GM19395 (cell line): ENCODE results near the gene ZBTB7B.
A peak's percentile ranks its signal among the peaks of the same experiment; 100 is the strongest.

ENCODE experiments used
- ATAC-seq: cut with Tn5 transposase; IDR thresholded peaks from one replicate; pipeline ENCODE4 v1.9.1; 2021; ENCODE audit warnings: mild to moderate bottlenecking, moderate library complexity; ENCODE audit not compliant: unreplicated experiment

Gene ZBTB7B

DNA sequence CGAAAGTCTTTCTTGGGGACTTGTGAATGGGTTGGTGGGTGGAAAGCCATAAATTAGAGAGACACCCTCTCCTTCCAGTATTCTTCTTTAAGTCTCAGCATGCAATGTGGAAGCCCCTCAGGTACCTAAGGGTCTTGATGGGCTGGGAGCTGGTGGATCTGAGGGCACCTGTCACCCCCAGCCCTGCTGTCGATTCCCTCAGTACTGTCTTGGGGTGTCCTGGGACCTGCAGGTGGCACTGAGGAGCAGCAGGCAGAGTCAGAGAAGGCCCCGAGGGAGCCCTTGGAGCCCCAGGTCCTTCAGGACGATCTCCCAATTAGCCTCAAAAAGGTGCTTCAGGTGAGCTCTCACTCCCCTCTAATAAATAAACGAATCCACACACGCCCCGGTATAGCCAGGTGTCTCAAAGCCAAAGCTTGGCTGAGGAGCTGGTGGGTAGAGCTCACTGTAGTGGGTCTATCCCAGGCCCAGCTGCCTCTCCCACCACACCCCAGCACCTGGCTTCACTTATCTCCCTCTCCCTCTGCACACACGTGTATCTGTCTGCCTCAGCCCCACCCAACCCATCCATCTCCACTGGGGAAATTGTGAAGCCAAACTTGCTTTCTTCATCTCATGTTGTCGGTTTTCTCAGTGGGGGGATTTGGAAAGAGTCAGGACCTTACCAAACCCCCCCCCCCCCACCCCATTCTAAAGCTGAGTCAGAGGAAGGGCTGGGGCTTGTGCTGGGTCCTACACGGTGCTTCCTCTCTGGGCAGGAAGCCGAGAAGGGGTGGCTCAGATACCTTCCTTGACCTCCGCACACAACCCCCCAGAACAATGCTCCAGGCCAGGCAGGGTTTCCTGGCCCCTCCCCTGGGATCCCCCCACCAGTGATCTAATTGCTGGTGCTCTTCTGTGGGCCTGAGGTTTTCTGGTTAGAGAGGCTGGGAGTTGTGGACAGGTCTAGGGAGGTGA lies 50.1 kb downstream of the ZBTB7B start:
- no peak for ATAC-seq

DNA sequence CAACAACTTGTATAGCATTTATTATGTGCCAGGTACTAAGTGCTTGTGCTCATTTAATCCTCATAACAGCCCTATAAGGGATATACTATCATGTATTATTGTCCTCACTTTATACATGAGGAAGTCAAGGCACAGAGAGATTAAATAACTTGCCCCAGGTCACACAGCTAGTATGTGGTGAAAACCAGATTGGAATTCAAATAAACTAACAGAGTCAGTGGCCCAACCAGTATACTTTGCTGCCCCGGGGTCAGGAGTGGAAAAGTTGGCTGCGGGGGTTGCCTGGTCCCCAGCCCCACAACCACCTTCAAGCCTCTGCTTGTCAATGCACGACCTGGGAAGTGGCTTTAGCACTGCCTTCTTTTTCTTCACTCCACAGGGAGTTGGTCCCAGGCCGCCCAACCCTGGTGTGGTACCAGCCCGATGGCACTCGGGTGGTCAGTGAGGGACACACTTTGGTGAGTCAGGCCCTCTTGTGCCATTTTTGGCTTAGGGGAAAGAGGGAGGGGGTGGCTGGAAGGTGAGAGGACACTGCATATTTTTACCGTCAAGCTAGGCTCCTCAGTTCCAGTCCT lies 51.0 kb downstream of the ZBTB7B start:
- no peak for ATAC-seq

DNA sequence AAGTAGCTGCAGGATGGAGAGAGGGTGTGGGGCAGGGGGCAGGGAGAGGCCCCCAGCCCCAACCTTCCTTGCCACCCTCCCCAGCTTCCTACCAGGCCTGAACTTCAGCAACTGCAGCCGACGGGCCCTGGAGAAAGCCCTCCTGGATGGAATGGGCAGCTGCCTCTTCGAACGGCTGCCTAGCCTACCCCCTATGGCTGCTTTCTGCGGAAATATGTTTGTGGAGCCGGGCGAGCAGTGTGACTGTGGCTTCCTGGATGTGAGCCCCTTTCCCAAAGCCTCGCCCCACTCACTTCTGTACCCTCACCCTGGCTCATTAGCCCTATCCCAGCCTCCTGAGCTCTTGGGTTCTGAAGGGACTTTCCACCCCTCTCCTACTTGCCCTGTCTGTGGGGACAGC lies 54.5 kb downstream of the ZBTB7B start:
- no peak for ATAC-seq

DNA sequence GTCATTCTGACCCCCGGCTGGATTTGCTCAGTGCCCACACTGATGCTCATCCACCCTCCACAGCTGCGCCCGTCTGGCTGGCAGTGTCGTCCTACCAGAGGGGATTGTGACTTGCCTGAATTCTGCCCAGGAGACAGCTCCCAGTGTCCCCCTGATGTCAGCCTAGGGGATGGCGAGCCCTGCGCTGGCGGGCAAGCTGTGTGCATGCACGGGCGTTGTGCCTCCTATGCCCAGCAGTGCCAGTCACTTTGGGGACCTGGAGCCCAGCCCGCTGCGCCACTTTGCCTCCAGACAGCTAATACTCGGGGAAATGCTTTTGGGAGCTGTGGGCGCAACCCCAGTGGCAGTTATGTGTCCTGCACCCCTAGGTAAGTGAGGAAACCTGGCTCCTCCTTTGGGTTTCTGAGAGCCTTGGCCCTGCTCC lies 55.2 kb downstream of the ZBTB7B start:
- no peak for ATAC-seq

DNA sequence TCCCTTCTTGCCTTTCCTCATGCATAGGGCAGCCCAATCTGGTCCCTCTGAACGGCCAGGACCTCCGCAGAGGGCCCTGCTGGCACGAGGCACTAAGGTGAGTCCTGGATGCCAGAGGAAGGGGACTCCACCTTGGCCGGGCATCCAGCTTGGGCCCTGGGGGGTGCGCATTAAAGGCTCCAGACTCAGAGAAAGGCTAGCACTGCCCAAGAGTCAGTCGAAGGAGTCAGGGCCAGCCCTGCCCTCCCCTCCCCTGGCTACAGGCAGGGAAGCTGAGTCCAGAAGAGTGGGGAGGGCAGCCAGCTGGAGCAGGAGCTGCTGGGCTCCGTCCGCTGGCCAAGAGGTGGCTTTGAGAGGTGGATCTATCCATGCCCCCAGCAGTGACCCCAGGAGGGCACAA lies 58.1 kb downstream of the ZBTB7B start:
- ATAC-seq: no peak

DNA sequence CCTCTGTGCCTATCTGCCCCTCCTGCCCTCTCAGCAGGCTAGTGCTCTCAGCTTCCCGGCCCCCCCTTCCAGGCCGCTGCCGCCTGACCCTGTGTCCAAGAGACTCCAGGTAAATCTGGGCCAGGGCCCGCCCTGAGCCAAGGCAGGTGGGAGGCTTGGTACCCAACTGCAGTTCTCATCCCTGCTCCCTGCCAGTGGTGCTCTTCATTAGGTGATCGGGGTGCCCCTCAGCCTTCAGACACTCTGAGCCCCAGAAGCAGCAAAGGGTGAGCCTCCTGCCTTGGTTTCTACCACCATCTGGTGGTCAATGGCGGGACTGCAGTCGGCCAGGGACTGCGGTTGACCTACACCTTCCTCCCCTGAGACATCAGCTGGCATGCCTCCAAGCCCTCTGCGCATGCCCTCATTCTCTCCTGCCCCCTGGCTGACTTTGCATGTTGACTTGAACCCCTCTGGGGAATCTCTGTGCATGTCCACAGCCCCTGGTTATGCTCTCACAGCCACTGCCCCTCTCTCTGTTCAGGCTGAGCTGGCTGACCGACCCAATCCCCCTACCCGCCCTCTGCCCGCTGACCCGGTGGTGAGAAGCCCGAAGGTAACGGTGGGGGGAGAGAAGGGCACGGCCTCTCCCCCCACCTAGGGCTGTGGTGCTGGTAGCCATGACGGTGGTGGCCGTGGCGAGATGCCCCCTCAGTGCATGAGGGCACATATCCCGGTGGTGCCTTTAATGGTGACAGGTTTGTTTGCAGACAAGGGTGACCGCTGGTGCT lies 59.0 kb downstream of the ZBTB7B start:
- ATAC-seq: peak; percentile 49

DNA sequence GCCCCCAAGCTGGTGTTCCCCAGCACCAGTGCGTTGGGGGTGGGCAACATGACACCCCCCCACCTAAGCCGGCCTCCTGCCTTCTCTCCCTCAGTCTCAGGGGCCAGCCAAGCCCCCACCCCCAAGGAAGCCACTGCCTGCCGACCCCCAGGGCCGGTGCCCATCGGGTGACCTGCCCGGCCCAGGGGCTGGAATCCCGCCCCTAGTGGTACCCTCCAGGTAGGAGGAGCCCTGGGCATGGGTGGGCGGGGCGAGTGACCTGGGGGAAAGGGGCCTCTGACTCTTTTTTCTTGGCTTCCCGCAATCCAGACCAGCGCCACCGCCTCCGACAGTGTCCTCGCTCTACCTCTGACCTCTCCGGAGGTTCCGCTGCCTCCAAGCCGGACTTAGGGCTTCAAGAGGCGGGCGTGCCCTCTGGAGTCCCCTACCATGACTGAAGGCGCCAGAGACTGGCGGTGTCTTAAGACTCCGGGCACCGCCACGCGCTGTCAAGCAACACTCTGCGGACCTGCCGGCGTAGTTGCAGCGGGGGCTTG lies 59.6 kb downstream of the ZBTB7B start:
- no peak for ATAC-seq

DNA sequence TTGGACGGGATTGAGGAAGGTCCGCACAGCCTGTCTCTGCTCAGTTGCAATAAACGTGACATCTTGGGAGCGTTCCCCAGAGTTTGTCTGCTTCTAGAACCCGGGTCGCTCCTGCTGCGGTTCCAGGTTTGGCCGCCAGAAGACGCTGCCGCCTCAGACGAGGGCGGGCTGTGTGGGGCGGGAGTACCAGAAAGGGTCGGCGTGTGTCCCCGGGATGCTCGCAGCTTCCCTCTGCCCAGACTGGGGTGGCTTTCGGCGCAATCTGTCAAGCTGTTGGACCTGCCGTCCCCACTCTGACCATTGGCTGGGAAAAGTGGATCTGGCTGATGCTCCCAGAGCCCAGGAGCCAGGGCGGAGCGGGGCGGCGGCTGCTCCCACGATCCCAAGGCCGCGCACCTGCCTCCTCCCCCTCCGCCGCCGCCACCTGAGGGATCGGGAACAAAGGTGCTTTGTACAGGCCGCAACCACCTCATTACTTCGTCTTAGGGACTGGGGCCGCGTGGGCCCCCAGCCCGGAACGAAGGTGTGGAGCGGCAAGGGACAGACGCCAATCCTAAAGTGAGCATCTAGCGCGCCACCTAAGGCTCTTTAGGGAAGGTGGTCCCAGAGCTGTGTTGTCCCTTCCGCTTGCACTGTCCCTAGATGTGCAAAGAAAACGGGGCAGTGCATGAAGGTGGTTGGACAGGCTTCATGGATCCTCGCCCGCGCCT lies 60.3 kb downstream of the ZBTB7B start:
- ATAC-seq: peak; percentile 10

DNA sequence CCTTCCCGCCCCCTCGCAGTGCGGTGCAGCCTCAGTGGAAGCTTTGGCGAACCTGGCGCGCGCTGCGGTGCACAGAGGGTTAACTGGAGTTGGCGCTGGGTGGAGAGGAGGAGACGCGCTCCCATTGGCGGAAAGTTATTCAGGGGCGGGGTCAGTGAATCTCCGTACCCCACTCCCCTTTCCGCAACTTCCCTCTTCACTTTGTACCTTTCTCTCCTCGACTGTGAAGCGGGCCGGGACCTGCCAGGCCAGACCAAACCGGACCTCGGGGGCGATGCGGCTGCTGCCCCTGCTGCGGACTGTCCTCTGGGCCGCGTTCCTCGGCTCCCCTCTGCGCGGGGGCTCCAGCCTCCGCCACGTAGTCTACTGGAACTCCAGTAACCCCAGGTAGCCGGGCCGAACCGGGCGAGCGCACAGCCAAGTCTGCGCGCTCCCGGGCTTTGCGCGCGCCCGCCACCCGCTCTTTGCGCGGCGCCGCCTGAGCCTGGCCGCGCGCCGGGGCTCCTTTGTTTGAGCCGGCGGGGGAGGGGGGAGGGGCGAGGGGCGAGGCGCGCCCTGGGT lies 61.0 kb downstream of the ZBTB7B start, which contains the start of gene EFNA4:
Gene EFNA4 (plus strand): TSS at position 191 of the 561 bp plus-strand sequence. CDS start 84 bp downstream, at position 275.
- peak; percentile 64 for ATAC-seq

DNA sequence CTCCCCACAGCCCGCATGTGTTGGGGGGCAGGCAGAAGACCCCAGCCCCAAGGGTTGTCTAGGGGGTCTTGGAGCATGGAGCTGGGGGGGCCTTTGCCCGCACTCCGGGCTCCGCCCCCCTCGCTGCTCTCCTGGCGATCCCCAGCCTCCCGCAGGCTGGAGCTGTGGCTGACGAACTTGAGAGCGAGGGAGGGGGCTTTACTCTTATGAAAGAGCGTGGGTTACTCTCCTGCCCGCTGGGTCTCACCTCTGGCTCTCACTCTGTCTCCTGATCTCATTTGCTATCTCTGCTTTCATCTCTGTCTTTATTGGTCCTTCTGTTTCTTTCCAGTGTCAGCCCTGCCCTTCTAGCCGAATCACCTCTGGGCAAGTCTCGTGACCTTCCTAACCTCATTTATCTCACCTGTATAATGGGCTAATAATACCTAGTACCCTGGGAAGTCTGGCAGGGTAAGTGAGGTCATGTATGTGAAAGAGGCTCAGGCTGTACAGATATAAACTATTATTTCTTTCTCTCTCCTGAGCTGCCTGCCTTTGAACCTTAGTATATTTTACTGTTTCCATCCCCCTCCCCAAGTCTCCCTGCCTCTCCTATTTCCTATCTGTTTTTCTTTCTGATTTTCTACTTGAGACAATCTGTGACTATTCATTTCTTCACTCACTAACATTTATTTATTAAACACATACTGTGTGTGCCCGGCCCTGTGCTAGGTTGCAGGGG lies 61.7 kb downstream of the ZBTB7B start:
- peak; percentile 13 for ATAC-seq

DNA sequence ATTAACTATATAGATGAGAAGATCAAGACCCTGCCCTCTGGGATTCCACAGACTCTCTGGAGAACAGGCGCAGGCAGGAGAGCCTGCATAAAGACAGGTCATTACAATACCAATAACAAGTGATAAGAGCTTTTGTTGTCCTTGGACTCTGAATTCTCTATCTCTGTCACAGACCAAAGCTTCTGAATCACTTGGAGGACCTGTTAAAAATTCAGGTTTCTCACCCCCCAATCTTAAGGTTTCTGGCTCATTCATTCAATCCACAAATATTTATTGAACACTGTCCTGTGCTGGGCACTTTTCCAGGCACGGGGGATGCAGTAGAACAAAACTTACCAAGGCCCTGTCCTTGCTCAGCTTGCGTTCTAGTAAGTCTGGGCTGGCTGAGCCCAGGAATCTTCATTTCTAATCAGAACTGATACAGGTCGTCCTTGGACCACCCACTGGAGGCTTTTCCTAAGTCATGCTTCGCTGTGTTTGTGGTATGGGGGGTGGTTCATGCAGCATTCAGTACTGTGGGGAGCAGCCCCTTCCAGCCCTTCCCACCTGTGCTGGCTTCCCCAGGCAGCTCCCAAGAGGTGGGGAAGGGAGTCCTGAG lies 62.3 kb downstream of the ZBTB7B start:
- ATAC-seq: no peak

DNA sequence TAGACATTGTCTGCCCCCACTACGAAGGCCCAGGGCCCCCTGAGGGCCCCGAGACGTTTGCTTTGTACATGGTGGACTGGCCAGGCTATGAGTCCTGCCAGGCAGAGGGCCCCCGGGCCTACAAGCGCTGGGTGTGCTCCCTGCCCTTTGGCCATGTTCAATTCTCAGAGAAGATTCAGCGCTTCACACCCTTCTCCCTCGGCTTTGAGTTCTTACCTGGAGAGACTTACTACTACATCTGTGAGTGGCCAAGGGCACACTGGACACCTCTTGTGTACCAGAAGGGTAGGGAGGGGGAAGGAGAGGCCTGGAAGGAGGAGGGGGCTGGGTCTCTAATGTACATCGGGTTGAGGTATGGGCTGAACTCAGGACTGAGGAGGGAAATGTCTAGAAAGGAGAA lies 64.2 kb downstream of the ZBTB7B start:
- ATAC-seq: no peak
